IMR-90 (cell line): ENCODE results near the gene GJC2. TPM values are rescaled to one million over a fixed set of nuclear protein-coding genes. Genes with fewer than 3 reads are reported as not detected.
A peak's percentile ranks its signal among the peaks of the same experiment; 100 is the strongest.

Experiments used
- ATAC-seq: fragments of 200-7000 bp; cut with Tn5 transposase; 2 replicates; pipeline ENCODE4 v1.9.1; 2020; ENCODE audit warnings: low read depth, mild to moderate bottlenecking, moderate library complexity
- BruUV-seq: library from RNA; stranded (reverse); fragments of 400-500 nt; replicated peaks from 2 replicates; lab custom pipeline; 2021; lab: Mats Ljungman, UMichigan
- CTCF ChIA-PET: fragments of 300-600 bp; formaldehyde crosslinking; extraction: SDS; loops from one replicate; lab custom pipeline; 2021; ENCODE audit warnings: antibody characterized with exemption; lab: Yijun Ruan, JAX
- POLR2A ChIA-PET: fragments of 300-600 bp; sonication (Branson Sonifier 250); formaldehyde crosslinking; loops from one replicate; lab custom pipeline; 2022; ENCODE audit warnings: antibody characterized with exemption; ENCODE audit not compliant: unreplicated experiment; lab: Charles Lee
- DNase-seq: peaks from one replicate; pipeline ENCODE4 v3.0.0; 2013
- H2AFZ ChIP-seq: replicated peaks from 2 replicates; pipeline ENCODE3; 2013; ENCODE audit warnings: low read length, mild to moderate bottlenecking; ENCODE audit not compliant: poor library complexity
- H2AK5ac ChIP-seq: 2 replicates; pipeline ENCODE4 v1.6.1; 2013; ENCODE audit warnings: low read depth, low read length, inconsistent platforms
- H2AK9ac ChIP-seq: replicated peaks from 2 replicates; pipeline ENCODE3; 2013; ENCODE audit warnings: mild to moderate bottlenecking, low read depth, low read length, moderate library complexity; ENCODE audit not compliant: poor library complexity
- H2BK120ac ChIP-seq: 2 replicates; pipeline ENCODE4 v1.6.1; 2013; ENCODE audit warnings: low read depth, low read length, inconsistent platforms
- H2BK15ac ChIP-seq: 3 replicates; pipeline ENCODE4 v1.6.1; 2013; ENCODE audit warnings: low read depth, low read length, inconsistent platforms
- H2BK20ac ChIP-seq: 2 replicates; pipeline ENCODE4 v1.6.1; 2013; ENCODE audit warnings: low read depth, mild to moderate bottlenecking, inconsistent platforms, low read length, moderate library complexity
- H2BK5ac ChIP-seq: 2 replicates; pipeline ENCODE4 v1.6.1; 2013; ENCODE audit warnings: mild to moderate bottlenecking, low read depth, low read length, inconsistent platforms; ENCODE audit not compliant: poor library complexity, severe bottlenecking
- H3K14ac ChIP-seq: replicated peaks from 2 replicates; pipeline ENCODE4 v1.6.1; 2013; ENCODE audit warnings: low read depth, low read length, inconsistent platforms
- H3K18ac ChIP-seq: 2 replicates; pipeline ENCODE4 v1.6.1; 2013; ENCODE audit warnings: low read depth, low read length, control low read depth
- H3K23ac ChIP-seq: 2 replicates; pipeline ENCODE4 v1.6.1; 2013; ENCODE audit warnings: low read depth, low read length, inconsistent platforms
- H3K27ac ChIP-seq: 2 replicates; pipeline ENCODE4 v1.5.1; 2013; ENCODE audit warnings: mild to moderate bottlenecking, control low read depth, low read length; ENCODE audit not compliant: insufficient read depth
- H3K27me3 ChIP-seq: 2 replicates; pipeline ENCODE4 v1.6.1; 2013; ENCODE audit warnings: low read length; ENCODE audit not compliant: control insufficient read depth, insufficient read depth
- H3K36me3 ChIP-seq: 2 replicates; pipeline ENCODE4 v1.6.1; 2013; ENCODE audit warnings: low read length, mixed read lengths; ENCODE audit not compliant: control insufficient read depth, insufficient read depth
- H3K4ac ChIP-seq: 2 replicates; pipeline ENCODE4 v1.6.1; 2013; ENCODE audit warnings: low read depth, low read length, inconsistent platforms
- H3K4me1 ChIP-seq: 2 replicates; pipeline ENCODE4 v1.6.1; 2013; ENCODE audit warnings: low read length, mixed read lengths; ENCODE audit not compliant: control insufficient read depth, insufficient read depth
- H3K4me2 ChIP-seq: 2 replicates; pipeline ENCODE4 v1.6.1; 2013; ENCODE audit warnings: low read depth, mild to moderate bottlenecking, control low read depth, low read length, moderate library complexity
- H3K4me3 ChIP-seq: 2 replicates; pipeline ENCODE4 v1.5.1; 2013; ENCODE audit warnings: low read depth, mild to moderate bottlenecking, control low read depth, low read length, moderate library complexity; ENCODE audit not compliant: insufficient read depth
- H3K56ac ChIP-seq: 2 replicates; pipeline ENCODE4 v1.6.1; 2013; ENCODE audit warnings: low read length, inconsistent platforms; ENCODE audit not compliant: insufficient read depth; ENCODE audit errors: extremely low read depth
- H3K79me1 ChIP-seq, 2 experiments: 2 replicates each; pipeline ENCODE4 v1.6.1; 2013; ENCODE audit warnings: low read length in 2 of 2, inconsistent platforms in 1 of 2, low read depth in 1 of 2
- H3K9ac ChIP-seq: 2 replicates; pipeline ENCODE4 v1.6.1; 2013; ENCODE audit warnings: low read depth, low read length, control low read depth
- H3K9me1 ChIP-seq: 2 replicates; pipeline ENCODE4 v1.6.1; 2013; ENCODE audit warnings: low read length, inconsistent platforms; ENCODE audit not compliant: insufficient read depth
- H3K9me3 ChIP-seq: 2 replicates; pipeline ENCODE4 v1.6.1; 2013; ENCODE audit warnings: low read length; ENCODE audit not compliant: control insufficient read depth, insufficient read depth
- H4K20me1 ChIP-seq: 2 replicates; pipeline ENCODE4 v1.6.1; 2013; ENCODE audit warnings: low read length, inconsistent platforms; ENCODE audit not compliant: insufficient read depth
- H4K5ac ChIP-seq: 2 replicates; pipeline ENCODE4 v1.6.1; 2013; ENCODE audit warnings: mild to moderate bottlenecking, low read depth, low read length, control low read depth
- H4K8ac ChIP-seq, 2 experiments: 2 replicates each; pipeline ENCODE4 v1.6.1; 2013; ENCODE audit warnings: low read depth in 2 of 2, low read length in 2 of 2, control low read depth in 1 of 2, inconsistent platforms in 1 of 2
- H4K91ac ChIP-seq: 2 replicates; pipeline ENCODE4 v1.6.1; 2013; ENCODE audit warnings: low read depth, low read length, inconsistent platforms; ENCODE audit not compliant: insufficient read depth
- BHLHE40 ChIP-seq: fragments of 150-350 bp; IDR thresholded peaks from 2 replicates; pipeline ENCODE4 v1.6.1; 2016; ENCODE audit warnings: mild to moderate bottlenecking, low read depth, low read length
- CEBPB ChIP-seq: IDR thresholded peaks from 2 replicates; pipeline ENCODE4 v1.6.1; 2012; ENCODE audit warnings: low read depth, low read length, improper control_type of control experiment
- CHD1 ChIP-seq: IDR thresholded peaks from 2 replicates; pipeline ENCODE4 v1.6.1; 2012; ENCODE audit warnings: low read depth, low read length, improper control_type of control experiment
- CTCF ChIP-seq: conservative IDR thresholded peaks from 2 replicates; pipeline ENCODE4 v1.5.1; 2012; ENCODE audit warnings: mild to moderate bottlenecking, low read depth, low read length, improper control_type of control experiment
- FOS ChIP-seq: fragments of 150-350 bp; IDR thresholded peaks from 2 replicates; pipeline ENCODE4 v1.6.1; 2016; ENCODE audit warnings: low read depth, low read length
- MAFK ChIP-seq: IDR thresholded peaks from 2 replicates; pipeline ENCODE4 v1.6.1; 2012; ENCODE audit warnings: low read depth, low read length, improper control_type of control experiment
- MAZ ChIP-seq: IDR thresholded peaks from 2 replicates; pipeline ENCODE4 v1.6.1; 2012; ENCODE audit warnings: low read depth, mild to moderate bottlenecking, low read length, improper control_type of control experiment, moderate library complexity, borderline replicate concordance
- MXI1 ChIP-seq: IDR thresholded peaks from 2 replicates; pipeline ENCODE4 v1.6.1; 2012; ENCODE audit warnings: low read depth, mild to moderate bottlenecking, low read length, moderate library complexity, borderline replicate concordance
- NFE2L2 ChIP-seq: fragments of 150-350 bp; IDR thresholded peaks from 2 replicates; pipeline ENCODE4 v1.6.1; 2016; ENCODE audit warnings: low read depth, mild to moderate bottlenecking, low read length
- POLR2A ChIP-seq: IDR thresholded peaks from 2 replicates; pipeline ENCODE4 v1.6.1; 2012; ENCODE audit warnings: mild to moderate bottlenecking, low read depth, low read length
- RAD21 ChIP-seq: IDR thresholded peaks from 2 replicates; pipeline ENCODE4 v1.6.1; 2012; ENCODE audit warnings: low read length, improper control_type of control experiment
- RCOR1 ChIP-seq: IDR thresholded peaks from 2 replicates; pipeline ENCODE4 v1.6.1; 2012; ENCODE audit warnings: mild to moderate bottlenecking, low read length, improper control_type of control experiment; ENCODE audit not compliant: insufficient replicate concordance
- RFX5 ChIP-seq: IDR thresholded peaks from 2 replicates; pipeline ENCODE4 v1.8.0; 2012; ENCODE audit warnings: low read depth, mild to moderate bottlenecking, low read length, moderate library complexity
- SMC3 ChIP-seq: fragments of 150-350 bp; IDR thresholded peaks from 2 replicates; pipeline ENCODE4 v1.6.1; 2016; ENCODE audit warnings: low read depth, mild to moderate bottlenecking, antibody characterized with exemption, low read length, moderate library complexity
- USF2 ChIP-seq: fragments of 150-350 bp; IDR thresholded peaks from 2 replicates; pipeline ENCODE4 v1.6.1; 2017; ENCODE audit warnings: mild to moderate bottlenecking, antibody characterized with exemption, low read length, low read depth
- WGBS, 2 experiments: methylation state at CpG; one replicate each; pipeline versions ENCODE4 v1.1.5 to v1.1.7; 2013; ENCODE audit warnings: missing lambda C conversion rate in 2 of 2; ENCODE audit not compliant: insufficient read length in 1 of 2; ENCODE audit errors: extremely low coverage in 2 of 2; 5-methylcytosine and 5-hydroxymethylcytosine counted together
- dilution Hi-C: fragments of 300-500 bp; cut with HindIII; formaldehyde crosslinking; loops from one replicate; pipeline ENCODE4 v1.14.3; 2018; ENCODE audit warnings: low sequenced_read_pairs; ENCODE audit not compliant: unreplicated experiment
- in situ Hi-C: fragments of 300-500 bp; cut with MboI; formaldehyde crosslinking; loops from 3 replicates; pipeline ENCODE4 v1.14.3; 2019; ENCODE audit warnings: low sequenced_read_pairs, inconsistent platforms, mixed read lengths
- intact Hi-C: fragments of 100-400 bp; cut with micrococcal nuclease; formaldehyde crosslinking; loops from 2 replicates; pipeline ENCODE4 v1.10.0; 2022
- polyA plus RNA-seq, 3 experiments: library from polyadenylated mRNA; depleted of rRNA; stranded (reverse); fragments of >200 nt; gene quantifications; 2 replicates each; pipeline ENCODE4 v1.2.3, GENCODE V29; 2012; ENCODE audit warnings: low replicate concordance in 1 of 3
- total RNA-seq: library from RNA; depleted of rRNA; stranded (reverse); fragments of >200 nt; gene quantifications from 2 replicates; pipeline ENCODE4 v1.2.3, GENCODE V29; 2012

Gene GJC2
- total and polyA plus RNA-seq, 2 of the 4 experiments (the other 2 are of a cell fraction), result 1.1 to 1.7 TPM

GRCh38 chr1:228207851-228208821, 58.4 kb downstream of the GJC2 start, which contains the start of gene OBSCN:
OBSCN (plus strand) TSS chr1:228208044; CDS start chr1:228211784, 3,740 bp downstream.
- no peak within 1 kb of the TSS for H3K18ac ChIP-seq
- BruUV-seq, result no TSS peak
- peak within 1 kb of the TSS; percentile 26 for H2AK9ac ChIP-seq
- ChIA-PET POLR2A (no interaction called here), CTCF (no interaction called here)
- no peaks in the 10 kb centered on the region; a peak in 1 of 4 replicates for H3K79me1 ChIP-seq
- H3K27ac ChIP-seq, result no peak within 1 kb of the TSS
- H3K4ac ChIP-seq, result no peak within 1 kb of the TSS
- H2BK120ac ChIP-seq, result no peak within 1 kb of the TSS
- ATAC-seq (no peak), DNase-seq (no peak)
- in situ Hi-C loops (no loop called here), dilution Hi-C loops (no loop called here), intact Hi-C loops (no loop called here)
- no peak within 1 kb of the TSS for H2BK5ac ChIP-seq
- H3K9ac ChIP-seq, result no peak within 1 kb of the TSS
- no peaks in the 10 kb centered on the region for H3K36me3 ChIP-seq
- H3K4me3 ChIP-seq, result no peak within 1 kb of the TSS
- H3K9me3 ChIP-seq, result no peaks in the 10 kb centered on the region
- 42% methylated on average over 10 of the region's 30 CpGs; no CpG with 5 or more reads in 1 of the 2 experiments for WGBS, 2 experiments
- H2AK5ac ChIP-seq, result no peak within 1 kb of the TSS
- H3K4me2 ChIP-seq, result no peak within 1 kb of the TSS
- no peak within 1 kb of the TSS for H2BK15ac ChIP-seq
- H2BK20ac ChIP-seq, result no peak within 1 kb of the TSS
- no peaks in the 10 kb centered on the region; the same call in 1 of the 2 replicates for H4K20me1 ChIP-seq
- H3K56ac ChIP-seq, result no peak within 1 kb of the TSS
- H4K91ac ChIP-seq, result no peak within 1 kb of the TSS
- peaks cover 4% of the 10 kb centered on the region; the same call in 1 of the 2 replicates for H3K9me1 ChIP-seq
- no peak within 1 kb of the TSS for H3K23ac ChIP-seq
- no peak within 1 kb of the TSS for H4K8ac ChIP-seq
- H3K27me3 ChIP-seq, result no peaks in the 10 kb centered on the region; the same call in 1 of the 2 replicates
- no peak within 1 kb of the TSS for H4K5ac ChIP-seq
- no peak within 1 kb of the TSS for H3K14ac ChIP-seq
- peaks cover 6% of the 10 kb centered on the region; the same call in 1 of the 2 replicates for H3K4me1 ChIP-seq
- peak within 1 kb of the TSS; percentile 58 for H2AFZ ChIP-seq
- TF ChIP-seq CHD1 (no peak), MAFK (no peak), MXI1 (no peak), MAZ (no peak), RFX5 (no peak), BHLHE40 (no peak), FOS (no peak), CEBPB (no peak), RCOR1 (no peak), RAD21 (no peak), USF2 (no peak), POLR2A (no peak), SMC3 (no peak), NFE2L2 (no peak), CTCF (no peak)
